HepG2 (cell line): ENCODE measurements around the gene ACSS1. TPM values are rescaled to one million over a fixed set of nuclear protein-coding genes. Genes with fewer than 3 reads are reported as not detected.

ENCODE experiments used
- ATAC-seq: fragments of 200-7000 bp; cut with Tn5 transposase; 3 replicates; pipeline ENCODE4 v1.9.1; 2020; ENCODE audit warnings: mild to moderate bottlenecking, moderate library complexity
- BruUV-seq: library from RNA; stranded (reverse); fragments of 400-500 nt; replicated peaks from 2 replicates; lab custom pipeline; 2021; lab: Mats Ljungman, UMichigan
- CTCF ChIA-PET: fragments of 300-600 bp; formaldehyde crosslinking; extraction: SDS; loops from one replicate; lab custom pipeline; 2021; ENCODE audit warnings: low total read pairs, inconsistent platforms, low intra/inter-chr PET ratio; lab: Yijun Ruan, JAX
- POLR2A ChIA-PET: fragments of 350-600 bp; sonication (Branson Sonifier 250); formaldehyde crosslinking; loops from one replicate; lab custom pipeline; 2020; ENCODE audit warnings: antibody characterized with exemption, inconsistent platforms; lab: Yijun Ruan, JAX
- DNase-seq: peaks from one replicate; pipeline ENCODE4 v3.0.0-alpha.2; 2015; ENCODE audit warnings: low spot score
- FAIRE-seq: peaks from 3 replicates; lab custom pipeline; 2011; peaks lifted over from hg19 to GRCh38; lab: Jason Lieb, UNC
- H2AFZ ChIP-seq: one replicate; pipeline ENCODE4 v1.6.1; 2011; ENCODE audit warnings: low read length, inconsistent platforms
- H3K27ac ChIP-seq: fragments of 300-600 bp; 3 replicates; pipeline ENCODE4 v1.8.0; 2011; ENCODE audit warnings: mixed run types, mild to moderate bottlenecking, mixed read lengths, low read length, inconsistent platforms; ENCODE audit not compliant: insufficient read depth; ENCODE audit errors: extremely low read length
- H3K27me3 ChIP-seq, 2 experiments: fragments of 200-600 bp in 1 of 2; 2 replicates in 1 of 2; 3 replicates in 1 of 2; pipeline versions ENCODE4 v1.6.0 to v1.8.0; 2011; ENCODE audit warnings: low read length in 2 of 2, mild to moderate bottlenecking in 2 of 2, moderate library complexity in 2 of 2, inconsistent platforms in 1 of 2; ENCODE audit not compliant: insufficient read depth in 2 of 2, control insufficient read depth in 1 of 2
- H3K36me3 ChIP-seq, 2 experiments: fragments of 200-600 bp in 1 of 2; replicated peaks in 1 of 2; 2 replicates in 1 of 2; 3 replicates in 1 of 2; pipeline versions ENCODE4 v1.5.1 to v1.8.0; 2011; ENCODE audit warnings: low read length in 2 of 2, inconsistent platforms in 1 of 2; ENCODE audit not compliant: insufficient read depth in 2 of 2, control insufficient read depth in 1 of 2
- H3K4me1 ChIP-seq: 2 replicates; pipeline ENCODE4 v1.5.1; 2012; ENCODE audit warnings: low read length, inconsistent platforms; ENCODE audit not compliant: insufficient read depth
- H3K4me2 ChIP-seq: 2 replicates; pipeline ENCODE4 v1.6.0; 2011; ENCODE audit warnings: low read depth, low read length, inconsistent platforms
- H3K4me3 ChIP-seq, 3 experiments: fragments of 200-600 bp in 1 of 3; sonication (generic), shearing (Covaris generic) in 1 of 3; replicated peaks in 1 of 3; 2 replicates each; pipeline ENCODE4 v1.5.1; 2011 to 2016; ENCODE audit warnings: low read length in 3 of 3, inconsistent platforms in 2 of 3, low read depth in 2 of 3, mild to moderate bottlenecking in 2 of 3, control low read depth in 1 of 3, mixed read lengths in 1 of 3; ENCODE audit not compliant: insufficient read depth in 1 of 3
- H3K79me2 ChIP-seq: one replicate; pipeline ENCODE4 v1.6.1; 2011; ENCODE audit warnings: low read length, inconsistent platforms; ENCODE audit not compliant: insufficient read depth
- H3K9ac ChIP-seq: 2 replicates; pipeline ENCODE4 v1.6.0; 2011; ENCODE audit warnings: mild to moderate bottlenecking, low read depth, low read length, inconsistent platforms; ENCODE audit not compliant: insufficient read depth
- H3K9me3 ChIP-seq: 2 replicates; pipeline ENCODE4 v1.5.1; 2012; ENCODE audit warnings: mild to moderate bottlenecking, low read length
- H4K20me1 ChIP-seq: 2 replicates; pipeline ENCODE4 v1.6.0; 2011; ENCODE audit warnings: inconsistent platforms, mild to moderate bottlenecking, low read length, moderate library complexity; ENCODE audit not compliant: insufficient read depth
- EP300 ChIP-seq, 3 experiments: sonication (generic) in 1 of 3; formaldehyde crosslinking in 1 of 3; IDR thresholded peaks; 2 replicates each; pipeline versions ENCODE4 v1.5.1 to v1.6.1; 2011 to 2020; ENCODE audit warnings: low read depth in 2 of 3, low read length in 2 of 3, borderline replicate concordance in 1 of 3, improper control_type of control experiment in 1 of 3, mild to moderate bottlenecking in 1 of 3, missing genetic modification reagents in 1 of 3, moderate library complexity in 1 of 3
- GFI1 ChIP-seq: sonication (generic); formaldehyde crosslinking; IDR thresholded peaks from 2 replicates; pipeline ENCODE4 v1.5.0; 2020; ENCODE audit warnings: missing genetic modification reagents, mild to moderate bottlenecking, borderline replicate concordance
- NFE2L1 ChIP-seq: sonication (generic); formaldehyde crosslinking; IDR thresholded peaks from 2 replicates; pipeline ENCODE4 v1.4.0; 2020; ENCODE audit warnings: missing genetic modification reagents, mild to moderate bottlenecking, borderline replicate concordance
- SMC3 ChIP-seq: IDR thresholded peaks from 2 replicates; pipeline ENCODE4 v1.6.1; 2011; ENCODE audit warnings: low read length, improper control_type of control experiment
- ZNF10 ChIP-seq: sonication (generic); formaldehyde crosslinking; IDR thresholded peaks from 2 replicates; pipeline ENCODE4 v1.4.0; 2020; ENCODE audit warnings: mild to moderate bottlenecking, low read depth, missing genetic modification reagents, borderline replicate concordance
- ZNF274 ChIP-seq: sonication (generic); formaldehyde crosslinking; IDR thresholded peaks from 2 replicates; pipeline ENCODE4 v1.5.1; 2020; ENCODE audit warnings: mild to moderate bottlenecking, missing genetic modification reagents
- WGBS: methylation state at CpG from one replicate; pipeline ENCODE4 v1.1.6; 2017; ENCODE audit warnings: low lambda C conversion rate; 5-methylcytosine and 5-hydroxymethylcytosine counted together
- in situ Hi-C: cut with HindIII; loops from 2 replicates; pipeline ENCODE4 v1.10.0; 2017; ENCODE audit warnings: low pct_unique_long_range_greater_than_20kb; ENCODE audit not compliant: extremely low pct_ligation_motif_present
- intact Hi-C: fragments of 100-400 bp; cut with micrococcal nuclease; formaldehyde crosslinking; loops from one replicate; pipeline ENCODE4 v1.10.0; 2022; ENCODE audit not compliant: unreplicated experiment
- polyA plus RNA-seq, 8 experiments: library from polyadenylated mRNA; depleted of rRNA in 3 of 8; stranded (reverse) in 7 of 8; unstranded in 1 of 8; fragments of >200 nt; fragmentation: Illumina TruSeq in 4 of 8; extraction: Trizol in 4 of 8; gene quantifications; 2 replicates each; pipeline versions ENCODE4 v1.2.1 to v1.2.3, GENCODE V29; 2011 to 2016; ENCODE audit warnings: low read depth in 4 of 8, missing spikeins in 1 of 8, mixed read lengths in 1 of 8; ENCODE audit not compliant: insufficient read depth in 1 of 8
- total RNA-seq, 5 experiments: library from RNA; depleted of rRNA; stranded (reverse); fragments of >200 nt; fragmentation: Illumina TruSeq; extraction: Trizol; gene quantifications; 2 replicates each; pipeline ENCODE4 v1.2.3, GENCODE V29; 2016; ENCODE audit warnings: low read depth in 1 of 5
- TF ChIP-seq, protein P1 (sequence below): sonication (generic); formaldehyde crosslinking; IDR thresholded peaks from 2 replicates; pipeline ENCODE4 v1.4.0; 2020; ENCODE audit warnings: mild to moderate bottlenecking, missing genetic modification reagents

Gene ACSS1
- total and polyA plus RNA-seq, 2 of the 13 experiments (the other 11 are each of a cell fraction or from before 2014, with no cell fraction given) = 15.2 to 41.6 TPM

DNA sequence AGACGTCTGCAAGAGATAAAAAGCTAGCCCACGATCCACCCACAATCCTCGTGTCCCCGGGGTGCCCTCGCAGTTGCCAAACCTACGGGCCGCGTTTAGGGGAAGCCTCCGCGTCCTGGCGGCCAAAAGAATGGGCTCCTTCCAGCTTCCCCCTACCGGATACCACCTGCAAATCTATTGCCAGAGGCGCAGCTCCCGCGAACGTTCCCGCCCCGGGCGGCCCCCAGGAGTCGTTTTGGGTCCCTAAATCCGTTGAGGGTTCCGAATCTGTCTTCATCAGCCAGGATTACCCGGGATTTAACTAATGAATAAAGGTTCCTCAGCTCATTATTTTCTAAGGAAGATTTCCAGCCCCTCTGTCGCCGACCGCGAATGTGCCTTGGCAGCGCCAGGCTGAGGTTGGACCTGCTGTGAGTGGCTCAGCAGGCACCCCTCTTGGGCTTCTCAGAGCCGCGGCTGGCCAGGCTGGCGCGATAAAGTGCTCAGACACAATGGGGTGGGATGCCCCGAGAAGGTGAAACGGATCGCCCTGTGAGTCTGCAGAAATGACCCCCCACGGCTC is 26.8 kb upstream of the ACSS1 start:
- H3K27ac ChIP-seq = no peak overlapping the region

GRCh38 chr20:25083773-25084625 is 26.1 kb upstream of the ACSS1 start:
- DNase-seq = no peak
- Histone ChIP-seq H3K79me2 (no peaks in the 10 kb centered on the region), H3K27me3 (peaks cover 18 to 80% of the 10 kb centered on the region in 2 experiments), H3K4me2 (no peak overlapping the region), H3K9ac (no peak overlapping the region), H3K36me3 (no peaks in the 10 kb centered on the region), H3K27ac (no peak overlapping the region), H2AFZ (no peak overlapping the region), H3K9me3 (no peaks in the 10 kb centered on the region), H3K4me1 (no peaks in the 10 kb centered on the region), H3K4me3 (no peak overlapping the region), H4K20me1 (no peaks in the 10 kb centered on the region; the same call in 1 of the 2 replicates)
- no TSS peak for BruUV-seq
- FAIRE-seq = no peak
- intact Hi-C loops = no loop called here
- WGBS = 51% methylated on average over 53 of the region's 54 CpGs
- in situ Hi-C loops = loop anchor here (5.0 kb wide), 1 partner anchor 93 kb away; no protein-coding TSS in a partner anchor
- no peak for ATAC-seq
- CTCF ChIA-PET = no interaction called here
- POLR2A ChIA-PET = no interaction called here
- TF ChIP-seq ZNF10 = no peak
- no peak for TF ChIP-seq SMC3
- TF ChIP-seq EP300 (IDR thresholded peaks at IDR 0.05; ENCODE audit: low read depth in 2 of 2, low read length in 2 of 2) = no peak
- no peak for TF ChIP-seq EP300 (CRISPR knock-in tag; IDR thresholded peaks at IDR 0.05; ENCODE audit: borderline replicate concordance)
- no peak for TF ChIP-seq NFE2L1 (CRISPR knock-in tag)
- TF ChIP-seq, protein P1, sequence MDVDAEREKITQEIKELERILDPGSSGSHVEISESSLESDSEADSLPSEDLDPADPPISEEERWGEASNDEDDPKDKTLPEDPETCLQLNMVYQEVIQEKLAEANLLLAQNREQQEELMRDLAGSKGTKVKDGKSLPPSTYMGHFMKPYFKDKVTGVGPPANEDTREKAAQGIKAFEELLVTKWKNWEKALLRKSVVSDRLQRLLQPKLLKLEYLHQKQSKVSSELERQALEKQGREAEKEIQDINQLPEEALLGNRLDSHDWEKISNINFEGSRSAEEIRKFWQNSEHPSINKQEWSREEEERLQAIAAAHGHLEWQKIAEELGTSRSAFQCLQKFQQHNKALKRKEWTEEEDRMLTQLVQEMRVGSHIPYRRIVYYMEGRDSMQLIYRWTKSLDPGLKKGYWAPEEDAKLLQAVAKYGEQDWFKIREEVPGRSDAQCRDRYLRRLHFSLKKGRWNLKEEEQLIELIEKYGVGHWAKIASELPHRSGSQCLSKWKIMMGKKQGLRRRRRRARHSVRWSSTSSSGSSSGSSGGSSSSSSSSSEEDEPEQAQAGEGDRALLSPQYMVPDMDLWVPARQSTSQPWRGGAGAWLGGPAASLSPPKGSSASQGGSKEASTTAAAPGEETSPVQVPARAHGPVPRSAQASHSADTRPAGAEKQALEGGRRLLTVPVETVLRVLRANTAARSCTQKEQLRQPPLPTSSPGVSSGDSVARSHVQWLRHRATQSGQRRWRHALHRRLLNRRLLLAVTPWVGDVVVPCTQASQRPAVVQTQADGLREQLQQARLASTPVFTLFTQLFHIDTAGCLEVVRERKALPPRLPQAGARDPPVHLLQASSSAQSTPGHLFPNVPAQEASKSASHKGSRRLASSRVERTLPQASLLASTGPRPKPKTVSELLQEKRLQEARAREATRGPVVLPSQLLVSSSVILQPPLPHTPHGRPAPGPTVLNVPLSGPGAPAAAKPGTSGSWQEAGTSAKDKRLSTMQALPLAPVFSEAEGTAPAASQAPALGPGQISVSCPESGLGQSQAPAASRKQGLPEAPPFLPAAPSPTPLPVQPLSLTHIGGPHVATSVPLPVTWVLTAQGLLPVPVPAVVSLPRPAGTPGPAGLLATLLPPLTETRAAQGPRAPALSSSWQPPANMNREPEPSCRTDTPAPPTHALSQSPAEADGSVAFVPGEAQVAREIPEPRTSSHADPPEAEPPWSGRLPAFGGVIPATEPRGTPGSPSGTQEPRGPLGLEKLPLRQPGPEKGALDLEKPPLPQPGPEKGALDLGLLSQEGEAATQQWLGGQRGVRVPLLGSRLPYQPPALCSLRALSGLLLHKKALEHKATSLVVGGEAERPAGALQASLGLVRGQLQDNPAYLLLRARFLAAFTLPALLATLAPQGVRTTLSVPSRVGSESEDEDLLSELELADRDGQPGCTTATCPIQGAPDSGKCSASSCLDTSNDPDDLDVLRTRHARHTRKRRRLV (CRISPR knock-in tag) = no peak

More for the DNA sequence above, 26.8 kb upstream of the ACSS1 start:
- ChIA-PET POLR2A (no interaction called here), CTCF (no interaction called here)
- BruUV-seq = no TSS peak
- H3K9ac ChIP-seq = no peak overlapping the region
- in situ Hi-C loops (loop anchor here (5.0 kb wide), 1 partner anchor 93 kb away; no protein-coding TSS in a partner anchor), intact Hi-C loops (no loop called here)
- 30% methylated on average over 33 of the region's 36 CpGs for WGBS
- H3K9me3 ChIP-seq = no peaks in the 10 kb centered on the region
- DNase-seq (no peak), ATAC-seq (no peak), FAIRE-seq (no peak)
- no peak overlapping the region for H3K4me3 ChIP-seq
- peaks cover 20 to 77% of the 10 kb centered on the region in 2 experiments for H3K27me3 ChIP-seq
- H2AFZ ChIP-seq = no peak overlapping the region
- H3K4me1 ChIP-seq = no peaks in the 10 kb centered on the region
- H3K4me2 ChIP-seq = no peak overlapping the region
- H4K20me1 ChIP-seq = no peaks in the 10 kb centered on the region; the same call in 1 of the 2 replicates
- H3K79me2 ChIP-seq = no peaks in the 10 kb centered on the region
- TF ChIP-seq GFI1 (CRISPR knock-in tag) (no peak), ZNF274 (CRISPR knock-in tag) (0 out of 2 replicates have a peak, but pooled peaks have one; percentile 40)
- H3K36me3 ChIP-seq = no peaks in the 10 kb centered on the region
